PC-9 (cell line): ENCODE data around the gene PPP1R37.

Experiments
- CTCF ChIP-seq: fragments of 200-600 bp; sonication (generic); conservative IDR thresholded peaks from 2 replicates; pipeline ENCODE4 v1.6.1; 2017; ENCODE audit warnings: mixed run types, antibody characterized with exemption, mild to moderate bottlenecking, moderate library complexity
- EZH2 ChIP-seq: fragments of 200-600 bp; sonication (generic); IDR thresholded peaks from 2 replicates; pipeline ENCODE4 v1.8.0; 2017; ENCODE audit warnings: antibody characterized with exemption, low read depth

DNA sequence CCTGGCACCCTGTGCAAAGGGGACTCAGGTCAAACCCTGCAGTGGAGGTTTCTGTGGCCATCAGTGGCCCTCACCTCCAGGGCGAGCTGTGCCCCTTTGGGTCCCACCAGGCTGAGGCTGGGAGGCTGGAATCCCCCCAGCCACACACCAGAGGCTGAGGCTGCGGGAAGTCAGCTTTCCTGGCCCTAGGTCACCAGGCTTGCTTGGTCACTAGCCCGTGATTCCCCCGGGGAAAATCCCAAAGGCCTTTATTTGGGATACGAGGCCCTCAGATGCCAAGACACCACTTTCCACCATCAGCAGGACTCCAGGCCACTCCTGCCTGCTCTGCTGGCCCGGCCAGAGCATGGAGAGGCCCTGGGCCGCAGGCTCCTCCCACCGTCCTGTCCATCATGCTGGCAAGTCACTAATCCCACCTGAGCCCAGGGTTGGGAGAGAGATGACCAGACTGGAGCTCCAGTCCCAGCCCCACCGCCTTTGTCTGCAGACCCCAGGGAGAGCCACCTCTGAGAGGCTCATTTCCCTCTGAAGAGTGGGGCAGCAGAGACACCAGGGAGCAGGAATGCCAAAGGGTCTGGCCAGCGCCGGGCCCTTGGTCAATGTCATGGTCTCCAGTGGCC lies 63.1 kb downstream of the PPP1R37 start:
- TF ChIP-seq CTCF, result no peak
- TF ChIP-seq EZH2, result no peak
